Neuron (in vitro differentiated cells): ENCODE data around the gene SIGLEC12.

Source experiments
- H2AFZ ChIP-seq: one replicate; pipeline ENCODE4 v1.6.1; 2013; ENCODE audit warnings: low read depth, mild to moderate bottlenecking, inconsistent platforms, low read length, moderate library complexity
- H3K27me3 ChIP-seq: one replicate; pipeline ENCODE4 v1.6.1; 2013; ENCODE audit warnings: low read length; ENCODE audit not compliant: insufficient read depth
- H3K36me3 ChIP-seq: one replicate; pipeline ENCODE4 v1.6.1; 2013; ENCODE audit warnings: low read length; ENCODE audit not compliant: insufficient read depth
- H3K4me1 ChIP-seq: one replicate; pipeline ENCODE4 v1.6.1; 2013; ENCODE audit warnings: low read length; ENCODE audit not compliant: insufficient read depth
- H3K4me3 ChIP-seq: 2 replicates; pipeline ENCODE4 v1.5.1; 2013; ENCODE audit warnings: mild to moderate bottlenecking, low read length, moderate library complexity
- H3K9me3 ChIP-seq: one replicate; pipeline ENCODE4 v1.6.1; 2013; ENCODE audit warnings: low read length

Gene SIGLEC12

GRCh38 chr19:51488491-51488890 lies 13.1 kb downstream of the SIGLEC12 start:
- H3K4me3 ChIP-seq = no peak overlapping the region
- no peaks in the 10 kb centered on the region for H3K36me3 ChIP-seq
- no peaks in the 10 kb centered on the region for H3K4me1 ChIP-seq
- H3K9me3 ChIP-seq = no peaks in the 10 kb centered on the region
- H2AFZ ChIP-seq = no peak overlapping the region
- H3K27me3 ChIP-seq = peaks cover 2% of the 10 kb centered on the region

DNA sequence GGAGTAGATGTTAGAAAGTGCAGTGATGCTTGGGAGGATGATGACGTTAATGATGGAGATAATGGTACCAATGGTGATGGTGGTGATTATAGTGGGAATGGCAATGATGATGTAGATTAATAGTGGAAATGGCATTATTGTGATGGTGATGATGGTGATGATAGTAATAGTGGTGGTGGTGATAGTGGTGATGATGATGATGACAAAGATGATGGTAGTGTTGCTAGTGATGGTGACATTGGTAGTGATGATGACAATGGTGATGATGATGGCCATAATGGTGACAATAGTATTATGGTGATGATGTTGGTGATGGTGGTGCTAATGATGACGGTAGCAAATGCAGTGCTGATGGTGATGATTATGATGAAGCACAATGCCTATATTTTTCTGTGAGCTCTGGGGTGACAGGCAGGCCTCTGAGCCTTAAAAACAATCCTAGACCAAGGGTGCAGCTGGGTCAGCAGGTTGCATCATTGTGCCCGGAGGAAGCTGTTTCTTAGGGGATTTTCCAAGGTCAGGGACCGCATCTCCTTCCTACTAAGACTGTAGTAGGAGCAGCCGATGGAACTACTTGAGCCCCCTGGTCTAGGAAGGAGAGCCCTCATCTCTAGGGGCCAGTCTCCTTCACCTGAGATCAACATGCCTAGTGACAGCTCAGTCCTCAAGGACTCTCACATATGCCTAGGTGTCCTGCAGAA lies 15.5 kb downstream of the SIGLEC12 start:
- no peak overlapping the region for H3K4me3 ChIP-seq
- H3K9me3 ChIP-seq = no peaks in the 10 kb centered on the region
- H3K4me1 ChIP-seq = peaks cover 14% of the 10 kb centered on the region
- H3K27me3 ChIP-seq = no peaks in the 10 kb centered on the region
- H3K36me3 ChIP-seq = no peaks in the 10 kb centered on the region
- no peak overlapping the region for H2AFZ ChIP-seq

- Histone ChIP-seq H3K4me1 (peaks cover 14% of the 10 kb centered on the region), H3K27me3 (no peaks in the 10 kb centered on the region), H3K9me3 (no peaks in the 10 kb centered on the region), H2AFZ (no peak overlapping the region), H3K36me3 (no peaks in the 10 kb centered on the region), H3K4me3 (no peak overlapping the region)
These were observed 21.0 kb downstream of the SIGLEC12 start for GRCh38 chr19:51480590-51480989.

- H3K27me3 ChIP-seq = no peaks in the 10 kb centered on the region
- H3K4me1 ChIP-seq = peaks cover 14% of the 10 kb centered on the region
- H2AFZ ChIP-seq = no peak overlapping the region
- H3K9me3 ChIP-seq = no peaks in the 10 kb centered on the region
- H3K4me3 ChIP-seq = no peak overlapping the region
- no peaks in the 10 kb centered on the region for H3K36me3 ChIP-seq
These were observed 21.9 kb downstream of the SIGLEC12 start for GRCh38 chr19:51479531-51480331.

DNA sequence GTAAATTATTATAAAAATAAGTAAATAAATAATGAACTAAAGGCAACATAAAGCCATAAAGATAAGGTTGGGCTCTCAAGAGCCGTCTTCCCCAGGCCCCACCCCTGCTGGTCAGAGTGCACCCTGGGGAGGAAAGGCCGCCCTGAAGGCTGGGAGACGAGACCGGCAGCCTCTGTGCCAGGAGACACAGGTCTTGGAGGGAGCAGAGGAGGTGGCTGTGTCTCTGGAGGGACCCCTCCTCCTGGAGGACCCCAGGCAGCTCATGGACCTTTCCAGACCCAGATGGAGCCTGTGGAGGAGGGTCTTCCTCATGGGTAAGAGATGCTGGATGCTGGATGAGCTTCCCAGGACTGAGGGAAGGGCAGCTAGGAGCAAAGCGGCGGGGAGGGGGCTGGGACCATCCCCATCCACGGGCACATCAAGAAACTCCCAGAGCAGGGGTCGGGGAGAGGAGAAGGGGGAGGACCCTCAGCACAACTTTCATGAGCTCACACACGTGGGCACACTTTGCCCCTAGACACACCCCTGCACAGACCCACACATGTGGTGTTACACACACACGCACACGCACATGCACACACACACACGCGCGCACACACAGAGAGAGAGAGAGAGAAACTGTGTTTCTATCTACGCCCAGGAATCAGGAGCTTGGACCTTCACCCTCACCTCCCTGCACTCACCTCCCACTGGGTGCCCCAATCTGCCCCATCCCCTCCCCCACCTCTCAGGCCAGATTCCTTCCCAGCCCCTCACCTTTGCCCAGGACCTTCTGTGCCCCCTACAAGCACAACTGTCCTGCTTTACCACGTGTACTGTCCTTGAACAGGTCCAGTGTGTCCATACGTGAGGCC lies 23.0 kb downstream of the SIGLEC12 start, which contains the start of gene CEACAM18:
Gene CEACAM18 (plus strand): TSS at position 159 of the 854 bp plus-strand sequence.
- no peaks in the 10 kb centered on the region for H3K36me3 ChIP-seq
- no peak within 1 kb of the TSS for H2AFZ ChIP-seq
- no peaks in the 10 kb centered on the region for H3K27me3 ChIP-seq
- H3K4me1 ChIP-seq = peaks cover 14% of the 10 kb centered on the region
- no peak within 1 kb of the TSS for H3K4me3 ChIP-seq
- no peaks in the 10 kb centered on the region for H3K9me3 ChIP-seq

DNA sequence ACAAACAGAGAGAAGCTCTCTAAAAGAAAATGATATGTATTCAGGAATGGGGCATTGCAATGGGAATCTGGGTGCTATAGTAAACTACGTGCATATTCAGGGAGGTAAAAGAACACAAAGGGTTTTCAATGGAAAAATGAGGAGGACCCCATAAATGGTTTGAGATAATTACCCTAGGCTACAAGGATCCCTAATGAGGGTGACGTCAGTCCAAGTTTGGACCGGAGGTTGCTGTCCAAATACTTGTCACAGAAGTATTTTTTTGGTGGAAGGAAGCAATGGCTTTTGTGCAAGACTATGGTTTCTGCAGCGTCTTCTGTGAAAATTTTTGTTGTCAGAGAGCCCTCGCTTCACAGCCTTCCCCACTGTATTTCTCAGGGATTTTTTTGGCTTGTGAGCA lies 24.3 kb downstream of the SIGLEC12 start:
- Histone ChIP-seq H3K4me1 (peaks cover 13% of the 10 kb centered on the region), H3K9me3 (no peaks in the 10 kb centered on the region), H2AFZ (no peak overlapping the region), H3K36me3 (no peaks in the 10 kb centered on the region), H3K4me3 (no peak overlapping the region), H3K27me3 (no peaks in the 10 kb centered on the region)

DNA sequence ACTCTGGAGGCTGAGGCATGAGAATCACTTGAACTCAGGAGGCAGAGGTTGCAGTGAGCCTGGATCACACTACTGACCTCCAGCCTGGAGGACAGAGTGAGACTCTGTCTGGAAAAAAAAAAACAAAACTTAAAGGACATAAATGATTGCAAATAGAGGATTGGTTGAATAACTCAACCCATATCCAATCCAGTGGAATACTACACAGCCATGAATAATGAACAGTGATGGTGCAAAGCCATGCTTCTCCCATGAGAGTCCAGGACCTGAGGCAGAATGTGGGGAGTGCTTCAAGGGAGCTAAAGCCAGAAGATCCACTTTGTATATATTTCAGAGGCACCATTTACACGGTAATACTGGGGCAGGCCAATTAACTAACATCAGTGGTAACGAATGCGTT lies 25.4 kb downstream of the SIGLEC12 start:
- Histone ChIP-seq H3K4me1 (peaks cover under 1% of the 10 kb centered on the region), H3K36me3 (no peaks in the 10 kb centered on the region), H3K27me3 (no peaks in the 10 kb centered on the region), H3K4me3 (no peak overlapping the region), H3K9me3 (no peaks in the 10 kb centered on the region), H2AFZ (no peak overlapping the region)

- Histone ChIP-seq H3K4me3 (no peak overlapping the region), H3K36me3 (no peaks in the 10 kb centered on the region), H3K4me1 (no peaks in the 10 kb centered on the region), H2AFZ (no peak overlapping the region), H3K9me3 (no peaks in the 10 kb centered on the region), H3K27me3 (no peaks in the 10 kb centered on the region)
These were observed 28.4 kb downstream of the SIGLEC12 start for GRCh38 chr19:51473009-51473707.

GRCh38 chr19:51472607-51473006 lies 29.0 kb downstream of the SIGLEC12 start:
- H3K4me3 ChIP-seq = no peak overlapping the region
- H3K27me3 ChIP-seq = no peaks in the 10 kb centered on the region
- no peaks in the 10 kb centered on the region for H3K9me3 ChIP-seq
- no peak overlapping the region for H2AFZ ChIP-seq
- H3K4me1 ChIP-seq = no peaks in the 10 kb centered on the region
- no peaks in the 10 kb centered on the region for H3K36me3 ChIP-seq

DNA sequence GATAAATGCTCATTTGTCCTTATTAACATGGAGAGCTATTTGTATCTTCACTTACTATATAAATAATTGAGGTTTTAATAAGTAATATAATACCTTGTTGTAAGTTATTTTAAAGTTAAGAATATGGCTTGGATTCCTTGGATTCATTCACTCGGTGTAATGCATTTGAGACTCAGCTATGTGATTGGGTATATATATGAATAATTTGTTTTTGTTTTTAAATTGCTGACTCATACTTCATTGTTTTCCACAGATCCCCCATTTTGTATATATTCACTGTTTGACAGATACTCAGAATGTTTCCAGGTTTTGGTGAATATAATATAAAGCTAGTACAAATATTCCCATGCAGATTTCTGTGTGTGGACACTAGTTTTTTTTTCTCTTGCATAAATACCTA lies 30.1 kb downstream of the SIGLEC12 start:
- no peaks in the 10 kb centered on the region for H3K4me1 ChIP-seq
- no peaks in the 10 kb centered on the region for H3K36me3 ChIP-seq
- no peak overlapping the region for H3K4me3 ChIP-seq
- no peaks in the 10 kb centered on the region for H3K27me3 ChIP-seq
- no peaks in the 10 kb centered on the region for H3K9me3 ChIP-seq
- H2AFZ ChIP-seq = no peak overlapping the region

- no peaks in the 10 kb centered on the region for H3K4me1 ChIP-seq
- H3K36me3 ChIP-seq = no peaks in the 10 kb centered on the region
- H3K27me3 ChIP-seq = no peaks in the 10 kb centered on the region
These were observed 30.6 kb downstream of the SIGLEC12 start for GRCh38 chr19:51470966-51471365.

GRCh38 chr19:51469629-51470028 lies 32.0 kb downstream of the SIGLEC12 start:
- H3K4me3 ChIP-seq = no peak overlapping the region
- H2AFZ ChIP-seq = no peak overlapping the region
- H3K27me3 ChIP-seq = no peaks in the 10 kb centered on the region
- no peaks in the 10 kb centered on the region for H3K9me3 ChIP-seq
- no peaks in the 10 kb centered on the region for H3K36me3 ChIP-seq
- no peaks in the 10 kb centered on the region for H3K4me1 ChIP-seq

More at GRCh38 chr19:51470966-51471365, 30.6 kb downstream of the SIGLEC12 start:
- no peak overlapping the region for H3K4me3 ChIP-seq
- H2AFZ ChIP-seq = no peak overlapping the region
- H3K9me3 ChIP-seq = no peaks in the 10 kb centered on the region
